ENCODE results near the gene HDHD5. TPM values are rescaled to one million over a fixed set of nuclear protein-coding genes. Genes with fewer than 3 reads are reported as not detected.
A peak's percentile ranks its signal among the peaks of the same experiment; 100 is the strongest.

The HDHD5 gene
- total RNA-seq, 1 experiment from 2014 or later: 68.4 TPM

GRCh38 chr22:17198170-17199002 lies 39.3 kb upstream of the HDHD5 start:
- H2BK12ac ChIP-seq (ENCODE audit: insufficient read length, low read depth, low read length): no peak overlapping the region
- H3K27ac Mint-ChIP-seq: peak overlapping the region; percentile 99 to 100 (median 100)
- H2AFZ ChIP-seq (ENCODE audit: low read length): no peak overlapping the region
- H2BK20ac ChIP-seq (ENCODE audit: low read depth, low read length, poor library complexity, severe bottlenecking): no peak overlapping the region
- no peak overlapping the region for H2BK15ac ChIP-seq (ENCODE audit: low read depth, low read length)
- no peak overlapping the region for H2AK5ac ChIP-seq (ENCODE audit: insufficient read length, low read length)
- peaks cover 53 to 68% of the 10 kb centered on the region in 2 experiments for H3K4me1 Mint-ChIP-seq
- peak overlapping the region; percentile 59 for H3K4me2 ChIP-seq (ENCODE audit: insufficient read depth, insufficient read length, low read length)
- peaks cover 6% of the 10 kb centered on the region for H3K23me2 ChIP-seq (ENCODE audit: insufficient read length, low read depth, low read length, poor library complexity, severe bottlenecking)
- H3K18ac ChIP-seq (ENCODE audit: insufficient read length, low read depth, low read length): peak overlapping the region; percentile 67
- no peaks in the 10 kb centered on the region for H3K9me3 ChIP-seq (ENCODE audit: control insufficient read depth, low read depth, low read length)
- H3K14ac ChIP-seq (ENCODE audit: insufficient read depth, low read length): peak overlapping the region; percentile 91
- peak overlapping the region; percentile 75 to 89 for H3K4me3 Mint-ChIP-seq
- no peaks in the 10 kb centered on the region for H3K79me2 ChIP-seq (ENCODE audit: insufficient read depth, low read length)
- H3K56ac ChIP-seq (ENCODE audit: insufficient read length, low read depth, low read length): no peak overlapping the region
- H4K5ac ChIP-seq (ENCODE audit: insufficient read length, low read depth, low read length): peak overlapping the region; percentile 63
- no peak overlapping the region for H2BK5ac ChIP-seq (ENCODE audit: insufficient read length, low read length)
- DNase-seq: peak; percentile 93
- no peak overlapping the region for H3T11ph ChIP-seq (ENCODE audit: low read length)
- H3K9ac ChIP-seq (ENCODE audit: extremely low read depth, insufficient read length, low read length): peak overlapping the region; percentile 83
- no peaks in the 10 kb centered on the region for H3K27me3 ChIP-seq (ENCODE audit: insufficient read depth, low read length)
- WGBS (ENCODE audit: extremely low coverage, insufficient read length, low lambda C conversion rate): no CpG with 5 or more reads among the region's 29 CpGs
- H3K27me3 Mint-ChIP-seq (ENCODE audit: low read depth): peaks cover 1% of the 10 kb centered on the region
- peak overlapping the region; percentile 3; the same call in 1 of the 2 replicates for H3K4ac ChIP-seq (ENCODE audit: low read depth, low read length)
- H4K91ac ChIP-seq (ENCODE audit: insufficient read length, low read depth, low read length): peak overlapping the region; percentile 51
- no peak overlapping the region for H4K8ac ChIP-seq (replicated peaks; ENCODE audit: insufficient read length, low read depth, low read length)
- peak overlapping the region; percentile 7 for H2BK120ac ChIP-seq (ENCODE audit: low read depth, low read length, poor library complexity, severe bottlenecking)
- H3K79me1 ChIP-seq (ENCODE audit: insufficient read depth, low read depth, low read length, poor library complexity, severe bottlenecking): no peaks in the 10 kb centered on the region
- no peaks in the 10 kb centered on the region for H3K9me3 Mint-ChIP-seq
- no peaks in the 10 kb centered on the region for H4K20me1 ChIP-seq (ENCODE audit: control insufficient read depth, insufficient read depth, insufficient read length)
- H3K4me1 ChIP-seq (ENCODE audit: insufficient read depth, low read length): peaks cover 1% of the 10 kb centered on the region; the same call in 1 of the 2 replicates
- H3K23ac ChIP-seq (ENCODE audit: insufficient read length, low read depth, low read length): no peak overlapping the region
- no peak for TF ChIP-seq CTCF (conservative IDR thresholded peaks at IDR 0.05)
- no peaks in the 10 kb centered on the region for H3K36me3 Mint-ChIP-seq (ENCODE audit: insufficient read depth in 1 of 3, low read depth in 3 of 3)
- H3K27ac ChIP-seq (ENCODE audit: insufficient read length, low read depth, low read length): peak overlapping the region; percentile 90
